H1 (cell line): ENCODE results near the gene NPFFR1. TPM values are rescaled to one million over a fixed set of nuclear protein-coding genes. Genes with fewer than 3 reads are reported as not detected.

ENCODE experiments used
- CHD7 ChIP-seq: fragments of 300-600 bp; sonication (generic); IDR thresholded peaks from 2 replicates; pipeline ENCODE4 v1.7.1; 2012; ENCODE audit warnings: low read length, moderate library complexity, mild to moderate bottlenecking, inconsistent platforms; ENCODE audit not compliant: insufficient replicate concordance
- CREB1 ChIP-seq: IDR thresholded peaks from 2 replicates; pipeline ENCODE4 v1.6.1; 2012; ENCODE audit warnings: inconsistent platforms
- CTCF ChIP-seq, 3 experiments: IDR thresholded peaks; 1 replicate in 2 of 3; 2 replicates in 1 of 3; pipeline versions ENCODE4 v1.5.1 to v1.6.1; 2011; ENCODE audit warnings: low read length in 3 of 3, mild to moderate bottlenecking in 3 of 3, inconsistent platforms in 2 of 3, low read depth in 1 of 3, moderate library complexity in 1 of 3; ENCODE audit not compliant: insufficient read depth in 1 of 3; ENCODE audit errors: control extremely low read depth in 1 of 3
- EZH2 ChIP-seq: fragments of 200-600 bp; sonication (generic); IDR thresholded peaks from 2 replicates; pipeline ENCODE4 v1.7.1; 2012; ENCODE audit warnings: low read depth, mild to moderate bottlenecking, moderate library complexity, low read length, inconsistent platforms; ENCODE audit not compliant: severe bottlenecking
- MAFK ChIP-seq: IDR thresholded peaks from 2 replicates; pipeline ENCODE4 v1.6.1; 2012; ENCODE audit warnings: low read depth, mild to moderate bottlenecking, improper control_type of control experiment, low read length
- SAP30 ChIP-seq: fragments of 300-600 bp; sonication (generic); IDR thresholded peaks from 2 replicates; pipeline ENCODE4 v1.7.1; 2012; ENCODE audit warnings: low read length, moderate library complexity, mild to moderate bottlenecking, inconsistent platforms; ENCODE audit not compliant: insufficient read depth, insufficient replicate concordance
- SP1 ChIP-seq: IDR thresholded peaks from 2 replicates; pipeline ENCODE4 v1.6.1; 2011; ENCODE audit warnings: low read depth, low read length
- TBP ChIP-seq: IDR thresholded peaks from 2 replicates; pipeline ENCODE4 v1.6.1; 2011; ENCODE audit warnings: low read depth, low read length, improper control_type of control experiment
- YY1 ChIP-seq: IDR thresholded peaks from 2 replicates; pipeline ENCODE4 v1.6.1; 2011; ENCODE audit warnings: low read depth, mild to moderate bottlenecking, low read length
- polyA plus RNA-seq, 7 experiments: library from polyadenylated mRNA; depleted of rRNA in 3 of 7; stranded (reverse) in 5 of 7; unstranded in 2 of 7; fragments of >200 nt in 5 of 7; fragments of 200-250 nt in 2 of 7; gene quantifications; 1 replicate in 5 of 7; 2 replicates in 1 of 7; 4 replicates in 1 of 7; pipeline versions ENCODE4 v1.2.1 to v1.2.3, GENCODE V29; 2011 to 2013; ENCODE audit warnings: missing spikeins in 2 of 7, mixed read lengths in 2 of 7
- total RNA-seq: library from RNA; stranded (reverse); fragmentation: NEBNext Ultra II Directional; extraction: Animal tissue kit (Norgen Biotek cat#: 25700); gene quantifications from 2 replicates; pipeline ENCODE4 v1.2.1, GENCODE V29; 2021

The NPFFR1 gene
- total and polyA plus RNA-seq, 2 of the 8 experiments (the other 6 are each of a cell fraction or from before 2014, with no cell fraction given) = 0.02 to 0.06 TPM

- TF ChIP-seq CHD7 (no peak), SAP30 (no peak), SP1 (no peak), YY1 (no peak), EZH2 (no peak), MAFK (no peak), CTCF (IDR thresholded peaks at IDR 0.05; ENCODE audit: control extremely low read depth in 1 of 3, insufficient read depth in 1 of 3, low read depth in 1 of 3, low read length in 3 of 3) (no peak), TBP (no peak), CREB1 (no peak)
Measured at GRCh38 chr10:70228491-70228890, 55.3 kb downstream of the NPFFR1 start (continued).
